ENCODE results near the gene ARX. TPM values are rescaled to one million over a fixed set of nuclear protein-coding genes. Genes with fewer than 3 reads are reported as not detected.

The ARX gene
- total RNA-seq, 1 experiment from 2014 or later = not detected

DNA sequence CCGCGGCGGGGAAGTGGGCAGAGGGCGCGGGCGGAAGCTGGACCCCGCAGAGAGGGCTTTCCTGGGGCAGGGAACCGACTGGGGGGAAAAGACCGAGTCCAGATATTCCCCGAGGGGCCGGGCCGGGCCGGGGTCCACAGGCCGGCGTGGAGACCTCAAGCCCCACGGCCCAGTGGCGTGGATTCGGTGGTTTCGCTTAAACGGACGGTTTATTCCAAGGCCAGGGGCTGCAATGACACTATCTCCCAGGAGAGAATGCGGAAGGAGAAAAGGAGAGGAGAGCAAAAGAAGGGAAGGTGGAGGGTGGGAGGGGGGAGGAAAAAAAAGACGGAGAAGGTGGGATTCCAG lies 10.8 kb downstream of the ARX start:
- in situ Hi-C loops (cut with HindIII; ENCODE audit: low pct_unique_long_range_greater_than_20kb, low sequenced_read_pairs) = no loop called here

DNA sequence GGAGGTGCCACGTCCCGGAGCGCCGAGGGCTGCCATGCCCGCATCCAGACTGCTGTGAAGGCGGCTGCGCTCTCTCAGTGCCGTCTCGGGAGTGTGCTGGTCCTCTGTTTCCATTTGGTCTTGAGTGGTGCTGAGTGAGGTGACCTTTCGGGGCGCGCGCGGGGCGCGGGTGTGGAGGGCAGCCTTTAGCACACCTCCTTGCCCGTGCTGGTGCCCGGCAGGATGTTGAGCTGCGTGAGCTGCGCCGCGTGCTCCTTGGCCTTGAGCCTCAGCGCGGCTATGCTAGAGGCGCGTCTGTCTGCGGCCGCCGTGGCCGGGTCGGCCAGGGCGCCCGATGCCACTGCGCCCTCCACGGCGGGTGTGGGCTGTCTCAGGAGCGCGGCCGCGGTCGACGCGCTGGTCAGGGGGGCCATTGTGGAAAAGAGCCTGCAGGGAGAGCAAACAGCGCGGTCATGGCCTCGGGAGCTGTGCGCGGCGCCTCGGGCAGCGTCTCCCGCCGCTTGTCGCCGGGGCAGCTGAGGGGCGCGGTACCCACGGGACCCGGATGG lies 11.2 kb downstream of the ARX start:
- in situ Hi-C loops (cut with HindIII; ENCODE audit: low pct_unique_long_range_greater_than_20kb, low sequenced_read_pairs) = no loop called here
- DNase-seq (ENCODE audit: low read depth) = no peak

More for the DNA sequence above, 10.8 kb downstream of the ARX start:
- no peak for DNase-seq (ENCODE audit: low read depth)

DNA sequence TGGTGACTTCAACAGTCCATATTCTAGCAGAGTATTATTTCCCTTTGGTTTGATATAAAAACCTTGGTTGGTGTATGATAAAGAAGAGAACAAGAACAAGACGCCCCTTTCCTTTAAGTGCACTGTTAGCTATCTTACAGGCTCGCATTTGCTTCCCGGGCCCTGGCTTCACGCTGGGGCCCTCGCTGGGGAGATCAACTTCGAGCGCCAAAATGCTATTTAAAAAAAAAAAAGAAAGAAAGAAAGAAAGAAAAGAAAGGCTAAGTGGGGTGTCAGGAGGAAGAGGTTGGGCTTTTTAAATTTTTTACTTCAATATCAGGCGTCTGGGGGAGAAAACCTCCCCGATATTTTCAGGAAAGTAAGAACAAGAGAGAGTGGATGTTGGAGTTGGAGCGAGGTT lies 11.7 kb downstream of the ARX start:
- no peak for DNase-seq (ENCODE audit: low read depth)
- in situ Hi-C loops (cut with HindIII; ENCODE audit: low pct_unique_long_range_greater_than_20kb, low sequenced_read_pairs) = no loop called here

DNA sequence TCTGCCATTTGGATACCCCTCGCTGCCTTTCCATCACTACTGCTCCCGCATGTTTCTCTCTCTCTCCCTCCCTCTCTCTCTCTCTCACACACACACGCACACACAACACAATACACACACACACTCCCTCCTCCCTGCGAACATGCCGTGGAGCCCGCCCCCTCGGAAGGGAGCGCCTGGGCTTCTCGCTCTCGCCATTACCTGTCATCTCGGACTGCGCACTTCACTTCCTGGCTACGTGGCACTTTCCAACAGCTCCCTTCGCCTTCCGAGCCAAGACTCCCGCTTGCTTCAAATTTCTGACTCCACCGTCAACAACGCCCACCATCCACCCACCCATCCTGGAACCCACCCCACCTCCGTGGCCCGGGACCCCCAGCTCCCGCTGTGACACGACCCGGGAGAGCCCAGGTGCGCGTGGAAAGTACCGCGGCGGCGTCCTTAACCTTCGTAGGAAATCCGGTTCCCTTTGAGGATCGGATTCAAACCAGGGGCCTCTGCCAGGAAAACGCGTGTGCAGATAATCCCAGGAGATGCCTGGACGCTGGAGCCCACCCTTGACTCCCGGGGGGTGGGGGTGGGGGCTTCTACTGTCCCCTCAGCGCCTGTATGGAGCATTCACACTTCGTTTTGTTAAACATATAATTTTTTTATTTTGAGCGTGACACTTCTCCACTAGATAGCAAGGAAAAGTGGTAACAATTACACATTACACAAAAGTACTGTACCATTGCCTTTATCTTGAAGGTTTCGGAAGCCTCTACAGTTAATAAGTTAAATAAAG lies 12.5 kb downstream of the ARX start:
- in situ Hi-C loops (cut with HindIII; ENCODE audit: low pct_unique_long_range_greater_than_20kb, low sequenced_read_pairs) = no loop called here
- DNase-seq (ENCODE audit: low read depth) = no peak

DNA sequence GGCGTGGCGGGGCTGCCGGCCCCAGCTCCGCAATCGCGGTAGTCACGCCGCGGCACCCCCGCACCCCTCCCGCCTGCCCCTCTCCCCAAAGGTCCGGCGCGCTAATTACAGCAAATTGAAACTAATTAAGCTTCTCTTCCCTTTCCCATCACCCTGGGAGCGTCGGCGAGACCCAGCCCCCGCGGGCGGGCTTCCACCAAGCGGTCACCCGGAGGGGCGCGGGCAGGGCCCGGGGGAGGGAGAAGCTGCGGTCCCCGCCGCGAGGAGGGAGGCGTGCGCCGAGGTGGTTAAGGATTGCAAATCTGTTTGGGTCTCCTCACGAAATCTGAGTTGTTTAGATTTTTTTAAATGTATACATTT lies 13.1 kb downstream of the ARX start:
- no peak for DNase-seq (ENCODE audit: low read depth)
- in situ Hi-C loops (cut with HindIII; ENCODE audit: low pct_unique_long_range_greater_than_20kb, low sequenced_read_pairs) = no loop called here

DNA sequence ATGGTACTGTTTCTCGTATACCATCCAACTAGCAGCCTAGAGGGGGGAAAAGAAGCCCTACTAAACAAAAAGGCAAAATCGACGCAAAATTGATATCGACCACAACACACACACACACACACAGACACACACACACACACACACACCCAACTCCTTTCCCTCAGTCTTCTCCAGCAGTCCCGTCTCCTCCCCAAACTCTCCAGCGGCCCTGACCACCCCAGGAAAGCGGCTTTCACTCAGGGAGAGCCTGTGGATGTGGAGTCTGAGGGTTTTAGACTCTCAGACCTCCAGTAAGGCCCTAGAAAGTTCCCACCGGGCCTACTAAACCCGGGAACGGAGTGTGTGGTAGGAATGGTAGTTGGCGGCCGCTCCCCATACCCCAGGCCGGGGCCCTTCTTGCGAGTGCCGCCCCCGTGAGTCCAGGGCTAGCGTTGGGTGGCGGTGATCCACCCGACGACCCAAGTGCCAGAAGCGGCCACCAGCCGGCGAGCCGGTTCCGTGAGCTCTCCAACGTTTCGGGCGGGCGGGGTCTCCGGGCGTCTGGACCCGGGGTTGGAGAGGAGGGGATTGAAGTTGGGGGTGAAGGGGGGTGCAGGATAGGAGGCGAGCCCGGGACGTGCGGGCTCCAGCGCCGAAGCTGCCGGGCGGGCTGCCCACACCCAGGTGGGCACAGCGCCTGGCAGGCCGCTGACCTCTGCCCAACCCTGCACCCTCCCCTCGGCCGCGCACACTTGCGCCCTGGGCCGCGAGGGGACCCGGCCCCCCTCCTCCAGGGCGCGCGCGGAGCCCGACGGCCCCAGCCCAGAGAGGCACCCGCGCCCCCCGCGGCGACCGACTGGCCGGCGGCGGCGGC lies 13.7 kb downstream of the ARX start:
- in situ Hi-C loops (cut with HindIII; ENCODE audit: low pct_unique_long_range_greater_than_20kb, low sequenced_read_pairs) = no loop called here
- DNase-seq (ENCODE audit: low read depth) = no peak

DNA sequence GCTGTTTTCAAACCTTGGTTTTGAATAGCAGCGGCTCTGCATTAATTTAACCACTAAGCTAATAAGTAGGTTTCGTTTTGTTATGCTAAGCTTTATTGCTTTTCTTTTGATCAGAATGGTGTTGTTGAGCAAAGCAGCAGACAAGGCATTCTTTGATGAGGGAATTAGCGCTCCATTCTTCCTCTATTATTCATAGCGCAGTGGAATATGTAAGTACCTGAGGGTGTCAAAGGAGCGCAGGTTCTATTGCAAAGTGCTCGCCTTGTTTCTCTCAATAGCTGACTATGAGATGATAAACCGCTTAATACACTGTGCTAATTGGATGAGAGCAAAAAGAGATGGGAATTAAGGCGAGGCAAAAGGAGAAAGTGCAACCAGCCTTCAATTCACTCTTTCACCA lies 16.3 kb downstream of the ARX start:
- DNase-seq (ENCODE audit: low read depth) = no peak
- in situ Hi-C loops (cut with HindIII; ENCODE audit: low pct_unique_long_range_greater_than_20kb, low sequenced_read_pairs) = no loop called here

DNA sequence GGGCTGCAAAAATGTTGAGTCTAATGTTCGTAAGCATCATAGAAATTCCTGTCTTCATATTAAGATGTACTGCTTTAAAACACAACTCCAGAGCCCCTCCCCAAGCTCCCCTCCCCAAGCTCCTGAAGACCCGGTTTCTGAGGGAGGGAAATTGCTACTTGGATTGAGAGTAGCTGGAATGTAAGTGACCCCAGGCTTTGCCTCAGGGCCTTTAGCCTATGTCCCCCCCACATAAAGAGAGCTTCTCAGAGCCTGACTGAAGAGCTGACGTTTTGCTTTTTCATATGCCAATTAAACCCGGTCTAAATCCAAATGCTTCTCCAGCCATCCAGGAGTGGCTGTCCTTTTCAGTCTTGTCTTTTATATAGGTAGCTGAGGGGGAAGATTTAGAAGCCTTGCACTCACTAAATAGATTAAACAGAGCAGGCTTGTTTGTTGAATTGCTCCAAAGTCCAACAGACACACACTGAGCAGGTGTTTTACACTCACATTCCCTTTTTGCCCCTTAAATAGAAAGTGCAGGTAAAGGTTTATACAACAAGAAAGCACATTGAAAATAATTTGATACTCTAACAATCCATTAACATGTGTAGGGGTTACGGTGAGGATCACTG lies 19.6 kb downstream of the ARX start:
- in situ Hi-C loops (cut with HindIII; ENCODE audit: low pct_unique_long_range_greater_than_20kb, low sequenced_read_pairs) = no loop called here

DNA sequence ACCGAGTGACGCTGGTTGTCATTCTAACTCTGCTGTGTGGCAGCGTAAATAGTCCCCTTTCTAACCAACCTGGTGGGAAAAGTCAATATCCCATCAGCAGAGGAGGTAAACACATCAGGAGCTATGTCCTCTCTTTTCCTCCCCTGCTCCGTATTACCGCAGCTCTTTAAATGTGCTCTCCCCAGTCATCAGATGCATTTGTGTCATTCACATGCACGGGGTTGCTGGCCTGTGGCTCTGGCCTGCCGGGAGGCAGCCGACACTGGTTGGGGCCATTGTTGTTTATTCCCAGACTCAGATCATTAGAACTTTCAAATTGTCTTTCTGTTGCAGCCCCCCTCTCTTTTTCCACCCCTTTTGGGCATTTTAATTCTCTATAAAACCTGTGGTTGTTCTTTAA lies 21.9 kb downstream of the ARX start:
- no peak for DNase-seq (ENCODE audit: low read depth)
- in situ Hi-C loops (cut with HindIII; ENCODE audit: low pct_unique_long_range_greater_than_20kb, low sequenced_read_pairs) = no loop called here

More for the DNA sequence above, 19.6 kb downstream of the ARX start:
- DNase-seq (ENCODE audit: low read depth) = no peak

DNA sequence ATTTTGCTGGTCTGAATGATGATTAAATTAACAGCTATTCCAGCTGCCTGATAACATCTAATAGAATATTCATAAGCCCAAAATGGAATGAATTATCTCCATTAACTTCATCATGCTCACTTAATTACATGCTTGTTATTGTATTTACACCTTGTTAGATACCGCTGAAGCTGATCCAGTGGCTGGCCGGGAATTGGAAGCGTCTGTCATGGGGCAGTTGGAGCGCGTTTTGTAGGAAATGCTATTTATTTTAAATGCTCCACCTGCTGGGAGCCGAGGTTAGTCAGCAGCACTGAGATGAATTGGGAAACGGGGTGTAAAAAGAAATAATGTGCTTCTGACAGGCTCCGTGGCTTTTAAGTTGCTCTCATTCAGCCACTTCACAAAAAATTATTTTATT lies 25.2 kb downstream of the ARX start:
- no peak for DNase-seq (ENCODE audit: low read depth)
- in situ Hi-C loops (cut with HindIII; ENCODE audit: low pct_unique_long_range_greater_than_20kb, low sequenced_read_pairs) = no loop called here

DNA sequence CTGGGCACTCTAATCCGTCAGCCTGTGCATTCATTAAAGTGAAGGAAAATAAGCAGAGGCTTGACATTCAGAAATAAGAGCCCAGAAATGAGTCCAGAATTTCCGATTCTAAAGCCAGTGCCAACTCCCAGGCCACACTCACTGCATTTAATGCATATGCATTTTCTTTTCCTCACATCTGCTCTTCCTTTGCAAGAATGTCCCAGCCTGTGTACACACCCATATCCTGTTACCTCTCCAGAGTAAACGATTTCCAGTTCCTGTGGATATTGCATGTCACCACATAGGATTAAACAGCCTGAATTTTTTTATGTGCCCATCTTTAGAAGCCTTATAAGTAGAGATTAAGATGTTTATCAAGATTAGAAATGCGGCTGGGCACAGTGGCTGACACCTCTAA lies 27.5 kb downstream of the ARX start:
- in situ Hi-C loops (cut with HindIII; ENCODE audit: low pct_unique_long_range_greater_than_20kb, low sequenced_read_pairs) = no loop called here
- no peak for DNase-seq (ENCODE audit: low read depth)

DNA sequence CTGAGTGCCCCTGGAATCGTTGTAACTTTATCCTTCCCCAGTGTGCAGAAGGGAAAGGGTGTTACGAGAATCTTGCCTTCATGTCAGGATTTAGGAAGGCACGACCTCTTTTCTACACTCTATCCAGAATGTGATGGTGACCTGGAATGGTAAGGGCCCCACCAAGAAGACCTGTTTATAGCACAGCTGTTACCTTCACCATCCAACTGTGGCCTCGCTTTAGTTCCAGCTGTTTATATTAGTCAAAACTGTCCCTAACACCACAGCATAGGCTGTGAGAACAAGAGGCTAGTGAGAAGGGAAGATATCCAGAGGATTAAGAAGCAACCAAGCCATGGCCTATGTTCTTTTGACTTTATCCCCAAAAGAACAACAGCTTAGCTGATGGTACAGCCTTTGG lies 28.0 kb downstream of the ARX start:
- DNase-seq (ENCODE audit: low read depth) = no peak
- in situ Hi-C loops (cut with HindIII; ENCODE audit: low pct_unique_long_range_greater_than_20kb, low sequenced_read_pairs) = no loop called here

DNA sequence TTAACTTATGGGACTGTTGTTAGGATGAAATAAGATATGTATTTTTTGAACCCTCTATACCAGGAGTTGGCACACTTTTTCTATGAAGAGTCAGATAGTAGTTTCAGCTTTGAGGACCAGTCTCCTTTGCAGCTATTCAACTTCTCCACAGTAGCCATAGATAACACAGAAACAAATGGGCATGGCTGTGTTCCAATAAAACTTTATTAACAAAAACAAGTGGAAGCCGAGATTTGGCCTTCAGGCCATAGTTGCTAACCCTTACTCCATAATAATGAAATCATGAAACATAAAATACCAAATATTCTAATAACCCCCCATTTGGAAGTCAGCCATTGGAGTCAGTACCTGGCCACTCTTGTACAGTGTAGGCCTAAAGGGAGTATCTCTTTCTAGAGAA lies 30.6 kb downstream of the ARX start:
- in situ Hi-C loops (cut with HindIII; ENCODE audit: low pct_unique_long_range_greater_than_20kb, low sequenced_read_pairs) = no loop called here
- DNase-seq (ENCODE audit: low read depth) = no peak

DNA sequence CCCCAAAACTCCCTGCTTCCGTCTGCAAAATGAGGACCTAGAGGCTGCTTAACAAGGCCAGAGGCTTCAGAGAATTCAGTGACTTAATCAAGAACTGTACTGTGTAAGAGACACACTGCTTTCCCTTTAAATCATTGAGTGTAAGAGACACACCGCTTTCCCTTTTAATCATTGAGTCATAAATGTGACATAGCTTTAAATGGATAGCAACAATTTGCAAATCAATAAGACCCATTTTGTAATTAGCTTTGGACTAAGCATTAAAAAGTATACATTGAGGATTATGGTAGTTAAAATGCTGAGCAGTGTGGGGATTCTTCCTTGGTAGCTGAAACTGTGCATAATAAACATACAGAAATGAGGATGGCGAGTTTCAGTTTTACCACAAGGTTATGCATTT lies 31.8 kb downstream of the ARX start:
- DNase-seq (ENCODE audit: low read depth) = no peak
- in situ Hi-C loops (cut with HindIII; ENCODE audit: low pct_unique_long_range_greater_than_20kb, low sequenced_read_pairs) = no loop called here

DNA sequence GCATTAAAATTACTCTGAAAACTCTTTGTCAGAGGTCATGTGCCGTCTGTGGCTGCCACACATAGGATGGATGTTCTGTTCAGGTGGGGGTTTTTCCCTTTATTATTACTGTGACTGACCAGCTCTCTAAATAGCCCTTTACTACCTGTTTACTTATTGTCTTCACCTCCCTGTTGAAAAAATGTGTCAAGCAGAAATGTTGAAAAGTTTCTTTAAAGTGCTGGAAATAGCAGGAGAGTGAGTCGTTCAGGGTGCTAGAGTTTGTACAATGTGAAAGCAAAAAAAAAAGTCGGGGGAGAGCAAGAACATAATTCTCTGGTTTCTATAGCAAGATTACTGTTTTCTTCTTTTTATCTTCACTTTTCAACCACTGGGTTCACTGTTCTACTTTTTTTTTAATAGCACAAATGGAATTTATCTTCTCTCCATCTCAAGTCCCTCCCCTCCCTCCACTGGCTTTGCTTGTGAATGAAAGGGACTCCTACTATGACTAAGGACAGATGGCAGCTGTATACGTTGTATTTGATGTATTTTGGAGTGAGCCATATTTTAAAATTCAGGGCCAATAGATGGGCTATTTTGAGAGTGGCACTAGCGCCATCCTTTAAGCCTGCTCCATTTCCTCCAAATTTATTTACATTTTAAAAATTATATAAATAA lies 33.3 kb downstream of the ARX start:
- DNase-seq (ENCODE audit: low read depth) = peak; percentile 4
- in situ Hi-C loops (cut with HindIII; ENCODE audit: low pct_unique_long_range_greater_than_20kb, low sequenced_read_pairs) = no loop called here

DNA sequence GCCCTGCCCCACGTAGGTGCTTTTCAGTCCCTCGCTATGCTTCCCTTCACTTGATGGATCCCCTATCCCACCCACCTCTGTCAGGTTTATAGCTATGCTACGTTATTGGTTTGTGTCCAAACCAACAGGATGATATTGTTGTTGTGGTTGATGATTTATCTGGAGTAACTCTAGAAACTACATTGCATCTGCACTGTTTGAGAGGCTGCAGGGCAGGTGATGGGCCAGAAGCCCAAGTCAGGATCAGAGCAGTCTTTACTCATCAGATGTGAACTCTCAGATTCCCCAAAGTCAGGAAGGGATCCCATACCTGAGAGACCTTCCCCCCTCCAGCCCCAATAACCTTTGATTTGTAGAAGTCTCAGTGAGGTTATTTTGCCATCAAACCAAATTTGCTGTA lies 34.7 kb downstream of the ARX start:
- in situ Hi-C loops (cut with HindIII; ENCODE audit: low pct_unique_long_range_greater_than_20kb, low sequenced_read_pairs) = no loop called here
- no peak for DNase-seq (ENCODE audit: low read depth)

DNA sequence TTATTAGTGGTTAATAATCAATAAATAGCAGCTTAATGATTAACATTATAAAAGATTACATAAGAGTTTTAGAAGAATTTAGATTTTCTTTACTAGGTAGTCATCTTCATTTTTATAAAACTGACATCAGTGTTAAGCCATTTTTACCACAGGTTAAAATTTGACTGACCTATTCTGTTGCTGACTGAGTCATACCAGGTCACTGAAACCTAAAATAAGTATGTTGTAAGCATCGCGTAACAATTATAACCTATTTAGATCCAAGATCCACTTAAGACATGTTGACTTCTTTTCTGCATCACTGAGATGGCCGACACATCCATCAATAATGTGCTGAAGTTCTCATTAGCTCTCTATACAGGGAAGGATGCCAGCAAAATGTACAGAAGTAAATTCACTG lies 36.7 kb downstream of the ARX start:
- in situ Hi-C loops (cut with HindIII; ENCODE audit: low pct_unique_long_range_greater_than_20kb, low sequenced_read_pairs) = no loop called here
- peak; percentile 50 for DNase-seq (ENCODE audit: low read depth)

DNA sequence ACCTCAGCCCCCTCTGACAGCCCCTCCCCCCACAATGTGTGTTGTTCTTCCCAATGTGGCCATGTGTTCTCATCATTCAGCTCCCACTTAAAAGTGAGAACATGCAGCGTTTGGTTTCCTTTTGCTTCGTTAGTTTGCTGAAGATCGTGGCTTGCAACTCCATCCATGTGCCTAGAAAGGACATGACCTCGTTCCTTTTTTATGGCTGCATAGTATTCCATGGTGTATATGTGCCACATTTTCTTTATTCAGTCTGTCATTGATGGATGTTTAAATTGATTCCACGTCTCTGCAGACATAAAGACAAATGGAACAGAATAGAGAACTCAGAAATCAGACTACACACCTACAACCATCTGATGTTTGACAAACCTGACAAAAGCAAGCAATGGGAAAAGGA lies 46.0 kb downstream of the ARX start:
- no peak for DNase-seq (ENCODE audit: low read depth)
- in situ Hi-C loops (cut with HindIII; ENCODE audit: low pct_unique_long_range_greater_than_20kb, low sequenced_read_pairs) = no loop called here

DNA sequence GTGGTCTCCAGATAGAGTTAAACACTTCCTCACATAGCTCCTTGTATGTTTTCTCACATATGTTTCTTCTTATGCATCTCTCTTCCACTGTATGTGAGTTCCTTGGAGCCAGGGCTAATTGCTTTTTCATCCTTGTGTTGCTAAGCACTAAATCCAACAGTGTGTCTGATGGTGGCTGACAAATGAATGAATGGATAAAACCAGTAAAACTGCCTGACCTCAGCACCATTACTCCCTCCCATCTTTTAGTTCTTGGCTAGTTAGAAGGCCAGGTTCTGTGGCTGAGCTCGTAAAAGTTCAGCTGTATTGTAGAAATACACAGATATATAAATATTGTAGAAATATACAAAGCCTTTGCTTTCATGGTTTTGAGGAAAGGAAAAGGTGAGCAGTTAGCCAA lies 50.4 kb downstream of the ARX start:
- DNase-seq (ENCODE audit: low read depth) = no peak
- in situ Hi-C loops (cut with HindIII; ENCODE audit: low pct_unique_long_range_greater_than_20kb, low sequenced_read_pairs) = no loop called here

Data from Caki2 (cell line).